NT2/D1 (cell line): Measurements from ENCODE around the gene PROK1.

Source experiments
- SUZ12 ChIP-seq: IDR thresholded peaks from 2 replicates; pipeline ENCODE4 v1.6.1; 2011; ENCODE audit not compliant: insufficient read length, insufficient read depth; ENCODE audit errors: extremely low read depth
- YY1 ChIP-seq: IDR thresholded peaks from 2 replicates; pipeline ENCODE4 v1.6.1; 2011; ENCODE audit not compliant: insufficient read length, insufficient read depth
- ZNF274 ChIP-seq: IDR thresholded peaks from 2 replicates; pipeline ENCODE4 v1.6.1; 2011; ENCODE audit warnings: mild to moderate bottlenecking, low read depth, low read length

GRCh38 chr1:110463725-110464124 lies 12.8 kb downstream of the PROK1 start:
- TF ChIP-seq ZNF274 (no peak), YY1 (no peak), SUZ12 (no peak)
